ENCODE measurements around the gene PUS10.
"Not testable (repeated sequence)": the region's sequence is repeated elsewhere in the genome, so short reads cannot be mapped to it uniquely, and the experiment has no call there.

PUS10 gene

DNA sequence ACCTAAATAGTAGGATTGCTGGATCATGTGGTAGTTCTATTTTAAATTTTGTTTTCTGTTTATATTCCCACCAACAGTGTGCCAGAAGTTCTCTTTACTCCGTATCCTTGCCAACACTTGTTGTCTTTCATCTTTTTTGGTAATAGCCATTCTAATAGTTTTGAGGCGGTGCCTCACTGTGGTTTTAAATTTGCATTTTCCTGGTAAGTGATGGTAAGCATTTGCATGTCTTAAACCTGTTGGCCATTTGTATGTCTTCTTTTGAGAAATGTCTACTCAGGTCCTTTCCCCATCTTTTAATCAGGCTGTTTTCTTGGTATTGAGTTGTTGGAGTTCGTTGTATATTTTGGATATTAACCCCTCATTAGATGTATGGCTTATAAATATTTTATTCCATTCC is 85.1 kb downstream of the PUS10 start:
- DNase-seq (ENCODE audit: low read depth): no peak

DNA sequence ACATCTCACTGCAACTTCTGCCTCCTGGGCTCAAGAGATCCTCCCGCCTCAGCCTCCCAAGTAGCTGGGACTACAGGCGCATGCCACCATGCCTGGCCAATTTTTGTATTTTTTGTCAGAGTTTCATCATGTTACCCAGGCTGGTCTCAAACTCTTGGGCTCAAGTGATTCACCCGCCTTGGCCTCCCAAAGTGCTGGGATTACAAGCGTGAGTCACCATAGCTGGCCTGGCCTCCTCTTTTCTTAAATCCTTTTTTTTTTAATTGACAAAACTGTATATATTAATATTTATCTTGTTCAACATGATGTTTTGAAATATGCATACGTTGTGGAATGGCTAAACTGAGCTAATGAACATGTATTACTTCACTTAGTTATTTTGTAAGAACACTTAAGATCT is 86.0 kb downstream of the PUS10 start:
- DNase-seq (ENCODE audit: low read depth): peak; percentile 23

DNA sequence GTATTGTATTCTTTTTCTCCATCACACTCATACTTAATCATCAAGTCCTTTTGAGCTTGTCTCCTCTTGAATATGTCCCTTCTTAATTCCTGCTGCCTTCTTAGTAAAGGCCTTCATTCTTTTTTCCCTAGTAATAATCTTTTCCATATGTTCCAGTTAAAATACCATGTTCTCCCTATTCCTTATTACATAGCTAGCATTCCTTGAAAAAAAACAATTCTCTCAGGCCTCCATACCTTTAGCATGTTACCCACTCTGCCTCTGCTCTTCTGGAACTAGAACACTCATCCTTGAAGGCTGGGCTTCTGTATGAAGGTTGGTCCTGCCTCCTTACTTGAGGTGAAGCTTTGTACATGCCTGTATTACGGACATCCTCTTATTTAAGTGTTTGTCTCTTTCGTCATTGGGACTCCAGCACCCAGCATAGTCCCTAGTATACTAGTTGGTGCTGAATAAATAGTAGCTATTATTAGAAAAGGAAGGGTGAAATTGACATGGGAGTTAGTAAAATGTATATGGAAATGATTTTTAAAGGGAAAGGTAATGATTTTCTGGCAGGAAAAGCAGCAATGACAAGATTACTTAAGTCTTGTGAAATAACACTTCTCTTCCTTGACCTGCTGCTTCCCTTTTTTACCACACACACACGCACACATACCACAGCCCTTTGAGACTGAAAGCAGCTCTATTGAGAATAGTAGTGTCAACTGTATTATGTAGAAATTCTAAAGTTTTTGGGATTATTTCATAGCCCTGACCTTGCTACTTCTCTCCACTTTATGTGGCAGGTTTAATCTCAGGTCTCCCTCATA is 91.1 kb downstream of the PUS10 start:
- DNase-seq (ENCODE audit: low read depth): peak; percentile 68

DNA sequence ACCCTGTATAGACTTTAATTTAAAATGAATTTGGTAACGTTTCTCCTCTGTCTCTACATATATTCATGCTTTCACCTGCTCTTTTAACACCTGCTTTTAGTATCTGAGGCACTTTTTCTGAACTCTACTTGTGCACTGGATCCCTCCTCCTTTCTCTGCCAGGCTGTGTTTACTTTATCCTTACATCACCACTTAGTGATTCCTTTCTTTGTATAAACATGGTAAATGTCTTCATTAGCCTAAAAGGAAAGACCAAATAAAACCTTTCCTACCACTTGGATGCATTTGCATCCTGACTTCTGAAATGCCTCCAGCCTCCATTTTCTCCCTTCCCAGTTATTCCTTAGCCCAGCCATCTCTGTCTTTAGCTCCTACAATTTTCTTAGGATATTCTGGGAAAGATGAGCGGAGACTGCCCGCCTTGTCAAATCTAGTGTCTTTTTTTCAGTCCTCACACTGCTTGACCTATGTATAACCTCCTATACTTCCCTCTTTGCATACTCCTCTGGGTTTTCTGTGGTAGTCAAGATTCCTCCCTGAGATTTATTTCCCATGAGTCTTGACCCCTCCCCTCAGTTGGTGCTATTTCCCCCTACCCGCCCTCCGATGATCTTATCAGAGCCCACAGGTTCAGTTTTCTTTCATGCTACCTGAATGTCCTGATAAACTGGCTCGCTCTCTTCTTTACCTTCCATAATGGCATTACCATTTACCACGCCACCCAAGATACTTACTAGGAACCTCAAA is 91.9 kb downstream of the PUS10 start:
- DNase-seq (ENCODE audit: low read depth): peak; percentile 57

DNA sequence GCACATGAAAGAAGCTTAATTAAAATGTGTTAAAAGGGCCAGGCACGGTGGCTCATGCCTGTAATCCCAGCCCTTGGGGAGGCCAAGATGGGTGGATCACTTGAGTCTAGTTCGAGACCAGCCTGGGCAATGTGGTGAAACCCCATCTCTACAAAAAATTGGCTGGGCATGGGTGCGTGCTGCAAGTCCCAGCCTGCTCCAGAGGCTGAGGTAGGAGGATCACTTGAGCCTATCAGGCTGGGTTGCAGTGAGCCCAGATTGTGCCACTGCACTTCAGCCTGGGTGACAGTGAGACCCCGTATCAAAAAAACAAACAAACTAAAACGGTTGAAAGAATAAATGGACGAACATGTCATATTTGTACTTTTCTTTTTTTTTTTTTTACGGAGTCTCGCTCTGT is 110.7 kb downstream of the PUS10 start:
- no peak for DNase-seq (ENCODE audit: low read depth)

DNA sequence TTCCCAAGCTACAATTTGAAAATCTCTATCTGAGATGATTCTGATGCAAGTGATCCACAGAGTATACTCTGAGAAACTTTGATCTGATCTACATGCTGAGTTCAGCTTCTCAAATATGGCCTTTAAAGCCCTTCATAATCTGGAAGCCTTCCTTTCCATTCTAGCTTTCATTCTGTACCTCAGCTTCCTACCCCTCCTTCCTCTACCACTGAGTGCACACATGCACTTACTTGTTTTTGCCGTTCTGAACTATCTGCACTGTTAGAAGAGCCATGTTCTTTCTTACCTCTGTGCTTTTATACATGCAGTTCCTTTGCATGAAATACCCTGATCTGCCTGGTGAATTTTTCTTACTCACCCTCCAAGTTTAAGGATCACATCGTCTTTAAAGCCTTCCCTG is 111.7 kb downstream of the PUS10 start:
- DNase-seq (ENCODE audit: low read depth): no peak

DNA sequence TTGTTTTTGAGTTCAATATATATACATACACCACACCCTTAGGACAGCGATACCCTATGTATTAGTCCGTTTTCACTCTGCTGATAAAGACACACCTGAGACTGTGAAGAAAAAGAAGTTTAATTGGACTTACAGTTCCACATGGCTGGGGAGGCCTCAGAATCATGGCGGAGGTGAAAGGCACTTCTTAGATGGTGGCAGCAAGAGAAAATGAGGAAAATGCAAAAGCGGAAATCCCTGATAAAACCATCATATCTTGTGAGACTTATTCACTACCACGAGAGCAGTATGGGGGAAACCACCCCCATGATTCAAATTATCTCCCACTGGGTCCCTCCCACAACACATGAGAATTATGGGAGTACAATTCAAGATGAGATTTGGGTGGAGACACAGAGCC is 112.2 kb downstream of the PUS10 start:
- not testable (repeated sequence) for DNase-seq (ENCODE audit: low read depth)

DNA sequence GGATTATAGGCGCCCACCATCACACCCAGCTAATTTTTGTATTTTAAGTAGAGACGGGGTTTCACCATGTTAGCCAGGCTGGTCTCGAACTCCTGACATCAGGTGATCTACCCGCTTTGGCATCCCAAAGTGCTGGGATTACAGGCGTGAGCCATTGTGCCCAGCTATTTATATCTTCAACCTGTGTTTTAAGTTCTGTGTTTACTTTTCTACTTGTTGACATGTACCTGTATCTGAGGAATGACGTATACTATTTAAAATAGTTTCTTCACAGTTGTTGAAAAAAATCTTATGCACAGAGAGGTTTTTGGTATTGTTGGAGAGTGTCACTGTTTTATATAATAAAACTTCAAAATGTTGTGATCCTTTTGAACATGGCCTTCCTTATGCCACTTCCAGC is 116.8 kb downstream of the PUS10 start:
- not testable (repeated sequence) for DNase-seq (ENCODE audit: low read depth)

DNA sequence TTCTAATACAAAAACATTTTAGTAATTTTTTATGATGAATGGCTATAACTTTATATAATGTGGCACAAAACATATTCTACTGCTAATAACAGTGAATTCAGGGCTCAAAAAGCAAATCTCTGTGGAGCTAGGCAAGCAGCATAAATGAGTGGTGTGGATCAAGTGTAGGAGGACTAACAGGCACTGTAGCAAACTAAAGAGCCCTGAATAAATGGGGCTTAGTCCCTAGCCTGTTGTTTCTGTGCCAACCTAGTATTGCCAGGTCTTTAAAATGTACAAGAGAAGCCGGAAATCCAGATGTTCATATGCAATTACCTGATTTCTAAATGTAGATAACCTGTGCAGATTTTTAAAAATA is 118.2 kb downstream of the PUS10 start:
- no peak for DNase-seq (ENCODE audit: low read depth)

DNA sequence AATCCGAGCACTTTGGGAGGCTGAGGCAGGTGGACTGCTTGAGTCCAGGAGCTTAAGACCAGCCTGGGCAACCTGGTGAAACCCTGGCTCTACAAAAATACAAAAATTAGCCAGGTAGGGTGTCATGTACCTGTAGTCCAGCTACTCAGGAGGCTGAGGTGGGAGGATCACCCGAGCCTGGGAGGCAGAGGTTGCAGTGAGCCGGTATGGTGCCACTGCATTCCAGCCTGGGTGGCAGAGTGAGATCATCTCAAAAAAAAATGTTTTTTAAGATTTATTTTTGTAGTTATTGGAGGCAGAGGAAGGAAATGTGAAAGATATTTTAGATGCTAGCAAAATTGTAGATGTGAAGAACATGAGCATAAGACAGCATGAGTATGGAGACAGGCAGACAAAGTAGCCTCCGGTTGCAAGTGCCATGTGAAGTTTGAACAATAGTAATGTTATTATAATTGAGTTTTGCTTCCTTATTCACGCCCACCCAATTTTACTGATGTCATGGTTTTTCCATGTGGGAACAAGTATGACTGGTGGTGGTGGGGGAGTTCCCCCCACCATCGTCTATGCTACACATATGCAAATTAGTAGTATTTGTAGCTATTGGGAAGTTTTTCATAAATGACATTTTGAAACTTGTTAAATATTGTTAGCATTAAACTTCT is 118.7 kb downstream of the PUS10 start:
- no peak for DNase-seq (ENCODE audit: low read depth)

DNA sequence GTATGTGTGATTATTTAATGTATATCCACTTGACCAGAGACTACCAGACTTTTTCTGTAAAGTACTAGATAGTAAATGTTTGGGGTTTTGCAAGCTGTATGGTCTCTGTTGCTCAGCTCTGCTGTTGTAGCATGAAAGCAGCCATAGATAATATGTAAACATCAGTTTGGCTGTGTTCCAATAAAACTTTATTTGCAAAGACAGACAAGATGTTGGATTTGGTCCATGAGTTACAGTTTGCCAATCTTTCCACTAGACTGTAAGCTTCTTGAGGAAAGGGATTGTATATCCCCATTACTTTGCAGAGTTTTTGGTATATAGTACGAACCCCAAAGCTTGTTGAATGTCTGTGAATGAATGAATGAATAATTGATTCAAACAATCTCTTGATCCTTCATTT is 119.5 kb downstream of the PUS10 start:
- no peak for DNase-seq (ENCODE audit: low read depth)

Data from EH (cell line).